HepG2 (cell line): Measurements from ENCODE around the gene PHRF1. TPM values are rescaled to one million over a fixed set of nuclear protein-coding genes. Genes with fewer than 3 reads are reported as not detected.

ENCODE experiments used
- BCL6 ChIP-seq: IDR thresholded peaks from 2 replicates; pipeline ENCODE4 v1.6.1; 2016; ENCODE audit warnings: missing genetic modification reagents, missing compliant biosample characterization
- EHMT2 ChIP-seq: fragments of 200-600 bp; sonication (generic); IDR thresholded peaks from 2 replicates; pipeline ENCODE4 v1.7.0; 2017; ENCODE audit warnings: antibody characterized with exemption, low read depth, low read length, borderline replicate concordance
- GABPB1 ChIP-seq: IDR thresholded peaks from 2 replicates; pipeline ENCODE4 v1.6.1; 2016; ENCODE audit warnings: mild to moderate bottlenecking, missing genetic modification reagents, moderate library complexity, missing compliant biosample characterization
- NCOA2 ChIP-seq: sonication (generic); formaldehyde crosslinking; IDR thresholded peaks from 2 replicates; pipeline ENCODE4 v1.8.0; 2022; ENCODE audit warnings: inconsistent platforms
- NFIC ChIP-seq: IDR thresholded peaks from 2 replicates; pipeline ENCODE4 v1.6.1; 2012; ENCODE audit warnings: mild to moderate bottlenecking, low read length, inconsistent platforms
- NONO ChIP-seq, 2 experiments: fragments of 450-650 bp in 1 of 2; sonication (generic) in 1 of 2; formaldehyde crosslinking in 1 of 2; IDR thresholded peaks in 1 of 2; conservative IDR thresholded peaks in 1 of 2; 2 replicates each; pipeline versions ENCODE4 v1.6.1 to v1.8.0; 2017 to 2022; ENCODE audit warnings: mild to moderate bottlenecking in 1 of 2, missing genetic modification reagents in 1 of 2, moderate library complexity in 1 of 2
- PLRG1 ChIP-seq: fragments of 450-650 bp; conservative IDR thresholded peaks from 2 replicates; pipeline ENCODE4 v1.6.1; 2016
- POLR2G ChIP-seq: fragments of 200-400 bp; formaldehyde crosslinking; IDR thresholded peaks from 2 replicates; pipeline ENCODE4 v1.6.1; 2018; ENCODE audit warnings: mild to moderate bottlenecking, low read depth, low read length, moderate library complexity
- SAP130 ChIP-seq: IDR thresholded peaks from 2 replicates; pipeline ENCODE4 v1.6.1; 2016; ENCODE audit warnings: low read depth
- SETDB1 ChIP-seq: sonication (generic); formaldehyde crosslinking; IDR thresholded peaks from 2 replicates; pipeline ENCODE4 v1.5.1; 2020; ENCODE audit warnings: missing genetic modification reagents, mild to moderate bottlenecking, borderline replicate concordance
- SRY ChIP-seq: sonication (generic); formaldehyde crosslinking; IDR thresholded peaks from 2 replicates; pipeline ENCODE4 v1.8.0; 2022; ENCODE audit warnings: mild to moderate bottlenecking, missing genetic modification reagents
- TARDBP ChIP-seq: sonication (generic); formaldehyde crosslinking; IDR thresholded peaks from 2 replicates; pipeline ENCODE4 v1.8.0; 2022; ENCODE audit warnings: mild to moderate bottlenecking, missing genetic modification reagents
- ZFP36L2 ChIP-seq: sonication (generic); formaldehyde crosslinking; IDR thresholded peaks from 2 replicates; pipeline ENCODE4 v1.4.0; 2020; ENCODE audit warnings: missing genetic modification reagents
- ZFP90 ChIP-seq: sonication (generic); formaldehyde crosslinking; IDR thresholded peaks from 2 replicates; pipeline ENCODE4 v1.8.0; 2022; ENCODE audit warnings: missing genetic modification reagents, mild to moderate bottlenecking, inconsistent platforms, borderline replicate concordance
- ZFX ChIP-seq: sonication (generic); formaldehyde crosslinking; IDR thresholded peaks from 2 replicates; pipeline ENCODE4 v1.4.0; 2020; ENCODE audit warnings: mild to moderate bottlenecking, low read depth, missing genetic modification reagents, moderate library complexity
- ZNF598 ChIP-seq: sonication (generic); formaldehyde crosslinking; IDR thresholded peaks from 2 replicates; pipeline ENCODE4 v1.5.1; 2020; ENCODE audit warnings: mild to moderate bottlenecking, missing genetic modification reagents, borderline replicate concordance
- ZNF678 ChIP-seq: sonication (generic); formaldehyde crosslinking; IDR thresholded peaks from 2 replicates; pipeline ENCODE4 v1.4.0; 2020; ENCODE audit warnings: mild to moderate bottlenecking, missing genetic modification reagents
- polyA plus RNA-seq, 8 experiments: library from polyadenylated mRNA; depleted of rRNA in 3 of 8; stranded (reverse) in 7 of 8; unstranded in 1 of 8; fragments of >200 nt; fragmentation: Illumina TruSeq in 4 of 8; extraction: Trizol in 4 of 8; gene quantifications; 2 replicates each; pipeline versions ENCODE4 v1.2.1 to v1.2.3, GENCODE V29; 2011 to 2016; ENCODE audit warnings: low read depth in 4 of 8, missing spikeins in 1 of 8, mixed read lengths in 1 of 8; ENCODE audit not compliant: insufficient read depth in 1 of 8
- total RNA-seq, 5 experiments: library from RNA; depleted of rRNA; stranded (reverse); fragments of >200 nt; fragmentation: Illumina TruSeq; extraction: Trizol; gene quantifications; 2 replicates each; pipeline ENCODE4 v1.2.3, GENCODE V29; 2016; ENCODE audit warnings: low read depth in 1 of 5
- TF ChIP-seq, protein P1 (sequence below): sonication (generic); formaldehyde crosslinking; conservative IDR thresholded peaks from 2 replicates; pipeline ENCODE4 v1.8.0; 2022; ENCODE audit warnings: missing genetic modification reagents
- TF ChIP-seq, protein P2 (sequence below): sonication (generic); formaldehyde crosslinking; IDR thresholded peaks from 2 replicates; pipeline ENCODE4 v1.4.0; 2020; ENCODE audit warnings: missing genetic modification reagents
- TF ChIP-seq, protein P3 (sequence below): sonication (generic); formaldehyde crosslinking; conservative IDR thresholded peaks from 2 replicates; pipeline ENCODE4 v1.4.0; 2020; ENCODE audit warnings: missing genetic modification reagents
- TF ChIP-seq, protein P4 (sequence below): sonication (generic); formaldehyde crosslinking; conservative IDR thresholded peaks from 2 replicates; pipeline ENCODE4 v1.8.0; 2022; ENCODE audit warnings: low read depth, missing genetic modification reagents
- TF ChIP-seq, protein P5 (sequence below): sonication (generic); formaldehyde crosslinking; conservative IDR thresholded peaks from 2 replicates; pipeline ENCODE4 v1.4.0; 2020; ENCODE audit warnings: missing genetic modification reagents

PHRF1 gene
- total and polyA plus RNA-seq, 2 of the 13 experiments (the other 11 are each of a cell fraction or from before 2014, with no cell fraction given) = 8.2 to 16.7 TPM

DNA sequence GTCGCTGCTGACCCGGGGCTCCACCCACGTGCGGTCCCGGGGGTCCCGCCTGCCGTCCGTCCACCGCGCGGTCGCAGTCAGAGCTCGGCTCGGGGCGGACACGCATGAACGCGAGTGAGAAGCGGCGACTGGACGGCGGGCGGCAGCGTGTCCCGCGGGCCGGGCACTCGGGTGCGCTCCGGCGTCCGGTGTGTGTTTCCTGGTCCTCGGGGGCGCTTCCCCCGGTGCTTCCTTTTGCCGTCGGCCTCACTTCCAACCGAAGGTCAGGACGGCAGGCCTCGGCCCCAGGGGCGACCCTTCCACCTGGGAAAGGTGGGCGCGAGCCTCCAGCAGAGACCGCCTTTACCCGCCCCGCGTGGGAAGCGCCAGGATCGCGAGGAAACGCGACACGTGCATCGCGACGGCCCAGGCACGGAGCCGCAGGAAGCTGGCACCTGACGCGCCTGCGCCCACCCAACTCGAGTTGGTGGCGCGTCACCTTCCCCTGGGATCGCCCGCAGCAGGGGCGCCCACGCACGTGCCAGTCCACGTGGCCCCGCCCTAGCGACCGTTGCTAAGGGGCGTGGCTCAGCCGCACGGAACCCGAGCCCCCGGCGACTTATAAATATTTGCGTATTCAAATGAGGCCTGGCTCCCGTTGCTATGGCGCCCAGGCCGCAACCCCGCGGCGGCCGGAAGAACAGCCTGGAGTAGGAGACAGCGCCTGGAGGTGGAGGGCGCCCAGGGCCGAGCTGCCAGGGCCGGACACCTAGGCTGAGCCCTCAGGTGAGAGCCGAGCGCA, 39.2 kb upstream of the PHRF1 start, which contains the start of gene LRRC56 (continued):
- TF ChIP-seq, protein P1, sequence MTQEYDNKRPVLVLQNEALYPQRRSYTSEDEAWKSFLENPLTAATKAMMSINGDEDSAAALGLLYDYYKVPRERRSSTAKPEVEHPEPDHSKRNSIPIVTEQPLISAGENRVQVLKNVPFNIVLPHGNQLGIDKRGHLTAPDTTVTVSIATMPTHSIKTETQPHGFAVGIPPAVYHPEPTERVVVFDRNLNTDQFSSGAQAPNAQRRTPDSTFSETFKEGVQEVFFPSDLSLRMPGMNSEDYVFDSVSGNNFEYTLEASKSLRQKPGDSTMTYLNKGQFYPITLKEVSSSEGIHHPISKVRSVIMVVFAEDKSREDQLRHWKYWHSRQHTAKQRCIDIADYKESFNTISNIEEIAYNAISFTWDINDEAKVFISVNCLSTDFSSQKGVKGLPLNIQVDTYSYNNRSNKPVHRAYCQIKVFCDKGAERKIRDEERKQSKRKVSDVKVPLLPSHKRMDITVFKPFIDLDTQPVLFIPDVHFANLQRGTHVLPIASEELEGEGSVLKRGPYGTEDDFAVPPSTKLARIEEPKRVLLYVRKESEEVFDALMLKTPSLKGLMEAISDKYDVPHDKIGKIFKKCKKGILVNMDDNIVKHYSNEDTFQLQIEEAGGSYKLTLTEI = no peak
- no peak for TF ChIP-seq ZFP90 (CRISPR knock-in tag)
- TF ChIP-seq NCOA2 (CRISPR knock-in tag) = no peak
- TF ChIP-seq ZFX (CRISPR knock-in tag) = peak; percentile 37; the same call in 1 of the 2 replicates
- TF ChIP-seq SETDB1 (CRISPR knock-in tag) = no peak
- no peak for TF ChIP-seq ZNF598
- TF ChIP-seq, protein P2, sequence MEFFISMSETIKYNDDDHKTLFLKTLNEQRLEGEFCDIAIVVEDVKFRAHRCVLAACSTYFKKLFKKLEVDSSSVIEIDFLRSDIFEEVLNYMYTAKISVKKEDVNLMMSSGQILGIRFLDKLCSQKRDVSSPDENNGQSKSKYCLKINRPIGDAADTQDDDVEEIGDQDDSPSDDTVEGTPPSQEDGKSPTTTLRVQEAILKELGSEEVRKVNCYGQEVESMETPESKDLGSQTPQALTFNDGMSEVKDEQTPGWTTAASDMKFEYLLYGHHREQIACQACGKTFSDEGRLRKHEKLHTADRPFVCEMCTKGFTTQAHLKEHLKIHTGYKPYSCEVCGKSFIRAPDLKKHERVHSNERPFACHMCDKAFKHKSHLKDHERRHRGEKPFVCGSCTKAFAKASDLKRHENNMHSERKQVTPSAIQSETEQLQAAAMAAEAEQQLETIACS (CRISPR knock-in tag) = no peak
- TF ChIP-seq ZNF678 (CRISPR knock-in tag) = 0 out of 2 replicates have a peak, but pooled peaks have one; percentile 38
- no peak for TF ChIP-seq PLRG1
- TF ChIP-seq SRY = 0 out of 2 replicates have a peak, but pooled peaks have one; percentile 21
- no peak for TF ChIP-seq EHMT2
- TF ChIP-seq, protein P3, sequence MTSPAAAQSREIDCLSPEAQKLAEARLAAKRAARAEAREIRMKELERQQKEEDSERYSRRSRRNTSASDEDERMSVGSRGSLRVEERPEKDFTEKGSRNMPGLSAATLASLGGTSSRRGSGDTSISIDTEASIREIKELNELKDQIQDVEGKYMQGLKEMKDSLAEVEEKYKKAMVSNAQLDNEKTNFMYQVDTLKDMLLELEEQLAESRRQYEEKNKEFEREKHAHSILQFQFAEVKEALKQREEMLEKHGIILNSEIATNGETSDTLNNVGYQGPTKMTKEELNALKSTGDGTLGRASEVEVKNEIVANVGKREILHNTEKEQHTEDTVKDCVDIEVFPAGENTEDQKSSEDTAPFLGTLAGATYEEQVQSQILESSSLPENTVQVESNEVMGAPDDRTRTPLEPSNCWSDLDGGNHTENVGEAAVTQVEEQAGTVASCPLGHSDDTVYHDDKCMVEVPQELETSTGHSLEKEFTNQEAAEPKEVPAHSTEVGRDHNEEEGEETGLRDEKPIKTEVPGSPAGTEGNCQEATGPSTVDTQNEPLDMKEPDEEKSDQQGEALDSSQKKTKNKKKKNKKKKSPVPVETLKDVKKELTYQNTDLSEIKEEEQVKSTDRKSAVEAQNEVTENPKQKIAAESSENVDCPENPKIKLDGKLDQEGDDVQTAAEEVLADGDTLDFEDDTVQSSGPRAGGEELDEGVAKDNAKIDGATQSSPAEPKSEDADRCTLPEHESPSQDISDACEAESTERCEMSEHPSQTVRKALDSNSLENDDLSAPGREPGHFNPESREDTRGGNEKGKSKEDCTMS (CRISPR knock-in tag) = no peak
- TF ChIP-seq NFIC = no peak
- no peak for TF ChIP-seq ZFP36L2 (CRISPR knock-in tag)
- TF ChIP-seq, protein P4, sequence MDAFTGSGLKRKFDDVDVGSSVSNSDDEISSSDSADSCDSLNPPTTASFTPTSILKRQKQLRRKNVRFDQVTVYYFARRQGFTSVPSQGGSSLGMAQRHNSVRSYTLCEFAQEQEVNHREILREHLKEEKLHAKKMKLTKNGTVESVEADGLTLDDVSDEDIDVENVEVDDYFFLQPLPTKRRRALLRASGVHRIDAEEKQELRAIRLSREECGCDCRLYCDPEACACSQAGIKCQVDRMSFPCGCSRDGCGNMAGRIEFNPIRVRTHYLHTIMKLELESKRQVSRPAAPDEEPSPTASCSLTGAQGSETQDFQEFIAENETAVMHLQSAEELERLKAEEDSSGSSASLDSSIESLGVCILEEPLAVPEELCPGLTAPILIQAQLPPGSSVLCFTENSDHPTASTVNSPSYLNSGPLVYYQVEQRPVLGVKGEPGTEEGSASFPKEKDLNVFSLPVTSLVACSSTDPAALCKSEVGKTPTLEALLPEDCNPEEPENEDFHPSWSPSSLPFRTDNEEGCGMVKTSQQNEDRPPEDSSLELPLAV (CRISPR knock-in tag) = no peak
- peak; percentile 80 for TF ChIP-seq GABPB1 (CRISPR knock-in tag)
- TF ChIP-seq, protein P5, sequence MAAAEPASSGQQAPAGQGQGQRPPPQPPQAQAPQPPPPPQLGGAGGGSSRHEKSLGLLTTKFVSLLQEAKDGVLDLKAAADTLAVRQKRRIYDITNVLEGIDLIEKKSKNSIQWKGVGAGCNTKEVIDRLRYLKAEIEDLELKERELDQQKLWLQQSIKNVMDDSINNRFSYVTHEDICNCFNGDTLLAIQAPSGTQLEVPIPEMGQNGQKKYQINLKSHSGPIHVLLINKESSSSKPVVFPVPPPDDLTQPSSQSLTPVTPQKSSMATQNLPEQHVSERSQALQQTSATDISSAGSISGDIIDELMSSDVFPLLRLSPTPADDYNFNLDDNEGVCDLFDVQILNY = 0 out of 2 replicates have a peak, but pooled peaks have one; percentile 41
- no peak for TF ChIP-seq NONO (IDR thresholded peaks at IDR 0.05)
- TF ChIP-seq NONO (CRISPR knock-in tag; conservative IDR thresholded peaks at IDR 0.05) = no peak
- TF ChIP-seq POLR2G = no peak
- no peak for TF ChIP-seq TARDBP
- no peak for TF ChIP-seq BCL6 (CRISPR knock-in tag)
- peak; percentile 85 for TF ChIP-seq SAP130 (CRISPR knock-in tag)
